ENCODE measurements around the gene ZFHX3.
"Not testable (repeated sequence)": the region's sequence is repeated elsewhere in the genome, so short reads cannot be mapped to it uniquely, and the experiment has no call there.

Gene ZFHX3

GRCh38 chr16:73047536-73048291, at the start of gene ZFHX3:
Gene ZFHX3, minus strand, starts transcription at chr16:73048128. Its CDS starts 87,983 bp downstream, at chr16:72960145.
- H3K4me1 ChIP-seq = peaks cover 86% of the 10 kb centered on the region
- peak; percentile 62 to 86 for DNase-seq (ENCODE audit: low spot score in 2 of 2)
- in situ Hi-C loops (cut with MboI; ENCODE audit: low sequenced_read_pairs) = no loop called here

DNA sequence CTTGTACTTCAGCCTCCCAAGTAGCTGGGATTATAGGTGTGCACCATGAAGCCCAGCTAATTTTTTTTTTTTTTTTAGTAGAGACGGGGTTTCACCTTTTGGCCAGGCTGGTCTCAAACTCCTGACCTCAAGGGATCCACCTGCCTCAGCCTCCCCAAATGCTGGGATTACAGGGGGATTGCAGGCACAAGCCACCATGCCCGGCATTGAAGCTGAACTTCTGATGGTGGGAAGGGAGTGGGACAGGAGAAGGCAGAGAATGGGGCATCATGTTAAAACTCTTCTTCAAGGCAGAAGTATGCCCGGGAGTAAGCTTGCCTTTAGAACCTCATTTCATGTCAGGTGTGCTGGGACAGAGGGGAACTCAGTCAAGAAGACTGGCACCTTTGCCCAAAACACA, 48.6 kb upstream of the ZFHX3 start:
- in situ Hi-C loops (cut with MboI; ENCODE audit: low sequenced_read_pairs) = no loop called here
- no peak for DNase-seq (ENCODE audit: low spot score in 2 of 2)
- Histone ChIP-seq H3K27me3 (ENCODE audit: low read depth) (no peaks in the 10 kb centered on the region), H3K36me3 (replicated peaks) (no peaks in the 10 kb centered on the region), H3K9me3 (no peaks in the 10 kb centered on the region), H3K4me1 (peaks cover 26% of the 10 kb centered on the region), H3K4me3 (no peak overlapping the region)

More at GRCh38 chr16:73047536-73048291, at the start of gene ZFHX3:
- Histone ChIP-seq H3K27me3 (ENCODE audit: low read depth) (no peaks in the 10 kb centered on the region), H3K4me3 (peak within 1 kb of the TSS; percentile 65), H3K9me3 (no peaks in the 10 kb centered on the region), H3K36me3 (replicated peaks) (no peaks in the 10 kb centered on the region)

- no peak overlapping the region for H3K4me3 ChIP-seq
- H3K4me1 ChIP-seq = peaks cover 26% of the 10 kb centered on the region
- DNase-seq (ENCODE audit: low spot score in 2 of 2) = peak; percentile 78 to 90
- H3K36me3 ChIP-seq (replicated peaks) = no peaks in the 10 kb centered on the region
- H3K9me3 ChIP-seq = no peaks in the 10 kb centered on the region
- in situ Hi-C loops (cut with MboI; ENCODE audit: low sequenced_read_pairs) = no loop called here
- no peaks in the 10 kb centered on the region for H3K27me3 ChIP-seq (ENCODE audit: low read depth)
Measured at GRCh38 chr16:73095885-73096421, 48.0 kb upstream of the ZFHX3 start.

DNA sequence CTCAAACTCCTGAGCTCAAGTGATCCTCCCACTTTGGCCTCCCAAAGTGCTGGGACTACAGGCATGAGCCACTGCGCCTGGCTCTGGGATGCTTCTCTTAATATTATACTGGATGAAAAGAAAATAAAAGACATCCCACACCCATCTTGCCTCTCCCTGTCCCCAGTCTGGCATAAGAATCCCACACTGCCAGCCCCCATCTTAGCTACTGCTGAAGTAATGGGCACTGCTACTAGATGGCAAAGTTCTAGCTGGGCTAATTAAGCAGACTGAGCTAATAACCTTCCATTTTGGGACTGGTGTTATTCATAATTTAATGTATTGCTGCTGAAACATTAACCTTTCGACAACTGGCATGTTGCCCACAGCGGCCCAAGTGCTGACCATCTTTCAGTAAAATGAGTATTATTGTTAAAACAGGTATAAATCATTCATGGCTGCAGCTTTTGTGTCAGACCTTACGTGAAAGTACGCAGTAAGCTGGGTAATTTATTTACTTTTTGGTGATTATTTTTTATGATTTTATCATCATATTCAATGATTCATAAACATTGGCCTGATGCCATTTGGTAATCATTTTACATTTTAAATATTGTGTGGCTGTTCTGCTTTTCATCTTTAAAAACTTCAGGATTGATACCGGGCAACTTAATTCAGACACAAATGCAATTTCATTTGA, 47.4 kb upstream of the ZFHX3 start:
- Histone ChIP-seq H3K36me3 (replicated peaks) (no peaks in the 10 kb centered on the region), H3K9me3 (no peaks in the 10 kb centered on the region), H3K4me3 (no peak overlapping the region), H3K4me1 (peaks cover 26% of the 10 kb centered on the region), H3K27me3 (ENCODE audit: low read depth) (no peaks in the 10 kb centered on the region)
- in situ Hi-C loops (cut with MboI; ENCODE audit: low sequenced_read_pairs) = no loop called here
- DNase-seq (ENCODE audit: low spot score in 2 of 2) = no peak

GRCh38 chr16:73094371-73094770, 46.4 kb upstream of the ZFHX3 start:
- no peaks in the 10 kb centered on the region for H3K9me3 ChIP-seq
- no peaks in the 10 kb centered on the region for H3K36me3 ChIP-seq (replicated peaks)
- in situ Hi-C loops (cut with MboI; ENCODE audit: low sequenced_read_pairs) = no loop called here

DNA sequence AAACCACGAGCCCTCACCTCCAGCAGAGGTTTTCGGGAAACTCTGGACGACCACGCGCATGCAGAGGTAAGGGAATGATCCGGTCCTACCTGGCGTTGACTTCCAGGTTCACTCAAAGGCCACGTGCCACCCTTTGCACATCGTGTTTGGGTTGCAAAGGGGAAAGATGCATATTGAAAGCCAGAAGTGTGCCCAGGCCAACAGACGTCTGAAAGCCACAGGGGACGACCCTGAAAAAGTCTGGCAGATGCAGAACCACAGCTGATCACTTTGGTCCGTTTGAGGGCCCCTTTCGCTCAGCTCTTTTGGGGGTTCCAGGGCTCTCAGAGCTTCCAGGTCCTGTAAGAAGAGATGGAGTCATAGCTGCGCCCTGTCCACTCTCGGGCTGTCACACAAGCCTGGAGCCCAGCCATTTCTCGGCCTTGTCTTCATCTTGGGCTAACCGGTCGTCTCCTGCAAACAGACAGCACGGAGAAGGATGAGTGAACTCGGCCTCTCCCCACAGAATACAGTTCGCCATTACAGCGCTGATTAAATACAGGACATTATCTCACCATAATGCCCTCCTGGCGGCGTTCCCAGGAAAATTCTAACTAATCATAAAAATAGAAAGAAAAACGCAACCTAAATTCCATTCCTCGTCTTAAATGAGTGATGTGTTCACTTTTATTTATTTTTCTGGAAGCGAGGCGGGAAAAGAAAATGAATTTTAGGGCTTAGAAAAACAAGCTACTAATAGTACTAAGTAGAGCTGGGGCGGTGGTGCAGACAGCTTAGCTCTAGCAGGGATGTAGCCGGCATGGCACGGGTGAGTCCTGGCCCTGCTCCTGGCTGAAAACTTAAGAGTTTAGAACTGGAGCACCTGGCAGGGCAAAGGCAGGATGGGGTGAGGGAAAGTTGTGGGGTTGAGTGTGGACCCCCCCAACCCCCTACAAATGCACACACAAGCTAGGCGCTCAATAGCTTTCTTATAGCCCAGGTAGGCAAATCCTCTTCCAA, 45.5 kb upstream of the ZFHX3 start:
- Histone ChIP-seq H3K9me3 (no peaks in the 10 kb centered on the region), H3K27me3 (ENCODE audit: low read depth) (no peaks in the 10 kb centered on the region), H3K4me1 (peaks cover 21% of the 10 kb centered on the region), H3K4me3 (no peak overlapping the region), H3K36me3 (replicated peaks) (no peaks in the 10 kb centered on the region)
- in situ Hi-C loops (cut with MboI; ENCODE audit: low sequenced_read_pairs) = no loop called here
- peak; percentile 8 to 45 for DNase-seq (ENCODE audit: low spot score in 2 of 2)

More at GRCh38 chr16:73094371-73094770, 46.4 kb upstream of the ZFHX3 start:
- Histone ChIP-seq H3K27me3 (ENCODE audit: low read depth) (no peaks in the 10 kb centered on the region), H3K4me3 (no peak overlapping the region), H3K4me1 (peaks cover 26% of the 10 kb centered on the region)
- DNase-seq (ENCODE audit: low spot score in 2 of 2) = no peak

DNA sequence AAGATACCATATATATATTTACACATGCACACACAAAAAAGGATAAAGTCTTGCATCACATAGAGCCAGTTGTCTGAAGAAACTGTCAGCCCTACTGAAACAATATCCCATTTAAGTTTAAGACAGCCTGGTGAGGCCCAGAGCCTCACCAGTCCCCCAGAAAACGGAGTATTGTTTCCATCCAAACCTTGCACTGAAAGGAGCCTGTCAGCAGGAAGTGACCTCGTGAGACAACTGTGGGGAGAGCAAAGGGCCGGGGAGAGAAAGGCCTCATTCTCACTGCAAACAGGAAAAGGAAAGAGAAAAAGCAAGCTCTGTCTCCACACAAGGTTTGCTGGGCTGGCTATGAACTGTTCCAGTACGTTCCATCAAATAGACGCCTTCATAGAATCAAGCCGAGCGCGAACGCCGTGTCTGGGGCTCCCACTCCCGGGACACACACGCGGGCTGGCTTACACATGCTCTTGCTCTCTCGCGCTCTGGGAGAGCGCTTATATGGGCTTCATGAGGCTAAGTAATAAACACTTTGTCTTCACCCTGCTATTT, 44.4 kb upstream of the ZFHX3 start:
- no peak for DNase-seq (ENCODE audit: low spot score in 2 of 2)
- Histone ChIP-seq H3K4me1 (peaks cover 21% of the 10 kb centered on the region), H3K9me3 (no peaks in the 10 kb centered on the region), H3K27me3 (ENCODE audit: low read depth) (no peaks in the 10 kb centered on the region), H3K4me3 (no peak overlapping the region), H3K36me3 (replicated peaks) (no peaks in the 10 kb centered on the region)
- in situ Hi-C loops (cut with MboI; ENCODE audit: low sequenced_read_pairs) = no loop called here

DNA sequence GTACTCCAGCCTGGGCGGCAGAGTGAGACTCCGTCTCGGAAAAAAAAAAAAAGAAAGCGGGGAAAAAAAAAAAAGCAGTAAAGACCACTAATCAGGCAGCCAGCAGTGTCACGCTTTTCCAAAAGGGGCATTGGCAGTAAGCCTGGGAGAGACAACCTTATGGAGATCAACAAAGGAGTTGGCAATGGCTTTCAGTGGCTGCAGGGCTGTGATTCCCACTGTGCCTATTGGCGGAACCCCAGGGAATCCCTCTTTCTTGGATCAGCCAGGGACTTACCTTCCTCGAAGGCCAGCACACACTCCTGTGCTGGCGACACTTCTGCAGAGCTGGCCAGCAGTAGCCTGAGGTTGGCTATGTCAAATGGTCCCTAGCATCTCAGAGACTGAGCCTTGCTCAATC, 43.2 kb upstream of the ZFHX3 start:
- no peak overlapping the region for H3K4me3 ChIP-seq
- no peaks in the 10 kb centered on the region for H3K36me3 ChIP-seq (replicated peaks)
- H3K27me3 ChIP-seq (ENCODE audit: low read depth) = no peaks in the 10 kb centered on the region
- peaks cover 19% of the 10 kb centered on the region for H3K4me1 ChIP-seq
- in situ Hi-C loops (cut with MboI; ENCODE audit: low sequenced_read_pairs) = no loop called here
- DNase-seq (ENCODE audit: low spot score in 2 of 2) = no peak
- no peaks in the 10 kb centered on the region for H3K9me3 ChIP-seq

DNA sequence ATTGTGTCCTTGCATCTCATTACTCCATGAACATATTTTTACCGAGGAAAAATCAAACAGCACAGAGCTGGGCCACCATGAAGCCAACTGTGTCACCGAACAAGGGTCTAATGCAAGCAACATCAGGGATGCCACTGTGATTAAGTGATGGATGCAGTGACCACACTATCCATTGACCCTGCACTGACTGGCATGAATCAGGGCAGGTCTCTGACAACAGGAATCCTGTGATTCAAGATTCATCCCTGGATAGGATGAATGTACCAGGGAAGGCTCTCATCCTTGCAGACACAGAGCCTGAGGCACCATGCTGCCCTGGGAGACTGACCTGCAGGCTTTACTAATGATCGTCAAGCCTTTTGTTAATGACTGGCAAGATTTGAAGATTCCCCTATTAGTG, 41.5 kb upstream of the ZFHX3 start:
- Histone ChIP-seq H3K27me3 (ENCODE audit: low read depth) (no peaks in the 10 kb centered on the region), H3K9me3 (0 out of 2 replicates have a peak, but pooled peaks cover 3% of the 10 kb centered on the region), H3K36me3 (replicated peaks) (no peaks in the 10 kb centered on the region), H3K4me3 (no peak overlapping the region), H3K4me1 (peaks cover 11% of the 10 kb centered on the region)
- in situ Hi-C loops (cut with MboI; ENCODE audit: low sequenced_read_pairs) = no loop called here
- DNase-seq (ENCODE audit: low spot score in 2 of 2) = no peak

DNA sequence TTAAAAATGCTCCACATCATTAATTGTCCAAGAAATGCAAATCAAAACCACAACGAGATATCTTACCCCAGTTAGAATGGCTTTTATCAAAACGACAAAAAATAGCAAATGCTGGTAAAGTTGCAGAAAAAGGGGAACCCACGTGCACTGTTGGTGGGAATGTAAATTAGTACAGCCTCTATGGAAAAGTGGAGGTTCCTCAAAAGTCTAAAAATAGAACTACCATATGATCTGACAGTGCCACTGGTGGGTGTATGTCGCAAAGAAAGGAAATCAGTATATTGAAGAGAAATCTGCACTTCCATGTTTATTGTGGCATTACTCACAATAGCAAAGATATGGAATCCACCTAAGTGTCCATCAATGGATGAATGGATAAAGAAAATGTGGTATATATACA, 38.2 kb upstream of the ZFHX3 start:
- H3K9me3 ChIP-seq = 0 out of 2 replicates have a peak, but pooled peaks cover 3% of the 10 kb centered on the region
- in situ Hi-C loops (cut with MboI; ENCODE audit: low sequenced_read_pairs) = no loop called here
- DNase-seq (ENCODE audit: low spot score in 2 of 2) = no peak
- no peaks in the 10 kb centered on the region for H3K27me3 ChIP-seq (ENCODE audit: low read depth)
- H3K36me3 ChIP-seq (replicated peaks) = no peaks in the 10 kb centered on the region
- H3K4me3 ChIP-seq = no peak overlapping the region
- H3K4me1 ChIP-seq = no peaks in the 10 kb centered on the region

GRCh38 chr16:73083271-73083670, 35.3 kb upstream of the ZFHX3 start:
- DNase-seq (ENCODE audit: low spot score in 2 of 2) = no peak

GRCh38 chr16:73082634-73083051, 34.7 kb upstream of the ZFHX3 start:
- H3K4me1 ChIP-seq; in situ Hi-C loops (cut with MboI; ENCODE audit: low sequenced_read_pairs); H3K9me3 ChIP-seq; H3K4me3 ChIP-seq; H3K36me3 ChIP-seq (replicated peaks); H3K27me3 ChIP-seq (ENCODE audit: low read depth): not testable (repeated sequence)
- DNase-seq (ENCODE audit: low spot score in 2 of 2) = peak; percentile 45 to 57

More at GRCh38 chr16:73083271-73083670, 35.3 kb upstream of the ZFHX3 start:
- Histone ChIP-seq H3K36me3 (replicated peaks) (no peaks in the 10 kb centered on the region), H3K4me3 (no peak overlapping the region), H3K9me3 (0 out of 2 replicates have a peak, but pooled peaks cover 3% of the 10 kb centered on the region), H3K27me3 (ENCODE audit: low read depth) (no peaks in the 10 kb centered on the region), H3K4me1 (no peaks in the 10 kb centered on the region)
- in situ Hi-C loops (cut with MboI; ENCODE audit: low sequenced_read_pairs) = no loop called here

DNA sequence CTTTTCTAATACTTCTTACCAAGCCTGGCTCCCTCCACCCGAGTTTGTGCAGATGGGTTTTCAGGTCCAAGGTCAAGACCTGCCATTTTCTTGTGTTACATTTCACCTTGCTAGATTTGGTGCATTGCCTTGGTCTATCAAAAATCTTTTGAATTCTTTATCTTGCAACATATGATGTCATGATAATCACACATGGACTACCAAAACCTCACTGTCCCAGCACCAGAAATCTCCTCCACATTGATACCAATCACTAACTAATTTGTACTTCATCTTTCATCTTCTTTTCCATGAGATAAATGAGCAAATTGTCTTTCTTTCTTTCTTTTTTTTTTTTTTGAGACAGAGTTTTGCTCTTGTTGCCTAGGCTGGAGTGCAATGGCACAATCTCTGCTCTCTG, 33.0 kb upstream of the ZFHX3 start:
- in situ Hi-C loops (cut with MboI; ENCODE audit: low sequenced_read_pairs) = no loop called here
- no peak for DNase-seq (ENCODE audit: low spot score in 2 of 2)
- 0 out of 2 replicates have a peak, but pooled peaks cover 3% of the 10 kb centered on the region for H3K9me3 ChIP-seq
- H3K4me3 ChIP-seq = no peak overlapping the region
- no peaks in the 10 kb centered on the region for H3K4me1 ChIP-seq
- H3K36me3 ChIP-seq (replicated peaks) = no peaks in the 10 kb centered on the region
- H3K27me3 ChIP-seq (ENCODE audit: low read depth) = no peaks in the 10 kb centered on the region
